Measurements from ENCODE around the gene FOXJ1.

- TF ChIP-seq POLR2A (IDR thresholded peaks at IDR 0.05): no peak
- TF ChIP-seq CTCF (IDR thresholded peaks at IDR 0.05): no peak
Measured at GRCh38 chr17:76155988-76156661, 15.1 kb upstream of the FOXJ1 start.

Measured in thyroid gland (tissue), 4 donors.